Measurements from ENCODE around the gene CHST9.

- TF ChIP-seq CTCF (IDR thresholded peaks at IDR 0.05 in 2 of 3, conservative IDR thresholded peaks at IDR 0.05 in 1 of 3; ENCODE audit: insufficient read depth in 2 of 3, low read depth in 1 of 3, low read length in 3 of 3), result no peak
- TF ChIP-seq, protein P1, sequence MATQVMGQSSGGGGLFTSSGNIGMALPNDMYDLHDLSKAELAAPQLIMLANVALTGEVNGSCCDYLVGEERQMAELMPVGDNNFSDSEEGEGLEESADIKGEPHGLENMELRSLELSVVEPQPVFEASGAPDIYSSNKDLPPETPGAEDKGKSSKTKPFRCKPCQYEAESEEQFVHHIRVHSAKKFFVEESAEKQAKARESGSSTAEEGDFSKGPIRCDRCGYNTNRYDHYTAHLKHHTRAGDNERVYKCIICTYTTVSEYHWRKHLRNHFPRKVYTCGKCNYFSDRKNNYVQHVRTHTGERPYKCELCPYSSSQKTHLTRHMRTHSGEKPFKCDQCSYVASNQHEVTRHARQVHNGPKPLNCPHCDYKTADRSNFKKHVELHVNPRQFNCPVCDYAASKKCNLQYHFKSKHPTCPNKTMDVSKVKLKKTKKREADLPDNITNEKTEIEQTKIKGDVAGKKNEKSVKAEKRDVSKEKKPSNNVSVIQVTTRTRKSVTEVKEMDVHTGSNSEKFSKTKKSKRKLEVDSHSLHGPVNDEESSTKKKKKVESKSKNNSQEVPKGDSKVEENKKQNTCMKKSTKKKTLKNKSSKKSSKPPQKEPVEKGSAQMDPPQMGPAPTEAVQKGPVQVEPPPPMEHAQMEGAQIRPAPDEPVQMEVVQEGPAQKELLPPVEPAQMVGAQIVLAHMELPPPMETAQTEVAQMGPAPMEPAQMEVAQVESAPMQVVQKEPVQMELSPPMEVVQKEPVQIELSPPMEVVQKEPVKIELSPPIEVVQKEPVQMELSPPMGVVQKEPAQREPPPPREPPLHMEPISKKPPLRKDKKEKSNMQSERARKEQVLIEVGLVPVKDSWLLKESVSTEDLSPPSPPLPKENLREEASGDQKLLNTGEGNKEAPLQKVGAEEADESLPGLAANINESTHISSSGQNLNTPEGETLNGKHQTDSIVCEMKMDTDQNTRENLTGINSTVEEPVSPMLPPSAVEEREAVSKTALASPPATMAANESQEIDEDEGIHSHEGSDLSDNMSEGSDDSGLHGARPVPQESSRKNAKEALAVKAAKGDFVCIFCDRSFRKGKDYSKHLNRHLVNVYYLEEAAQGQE (IDR thresholded peaks at IDR 0.05; ENCODE audit: borderline replicate concordance), result no peak
- TF ChIP-seq, protein P1 (CRISPR knock-in tag; IDR thresholded peaks at IDR 0.05; ENCODE audit: low read depth), result no peak
- no peak for TF ChIP-seq POLR2AphosphoS5 (IDR thresholded peaks at IDR 0.05; ENCODE audit: control insufficient read depth, insufficient read depth, low read depth, low read length)
- no peak for TF ChIP-seq GATAD2B (IDR thresholded peaks at IDR 0.05; ENCODE audit: borderline replicate concordance)
- TF ChIP-seq LCOR (CRISPR knock-in tag; IDR thresholded peaks at IDR 0.05), result no peak
- no peak for TF ChIP-seq MAFF (IDR thresholded peaks at IDR 0.05; ENCODE audit: low read length)
- no peak for TF ChIP-seq SRSF9 (IDR thresholded peaks at IDR 0.05; ENCODE audit: borderline replicate concordance, low read depth, low read length)
These were observed 316.0 kb downstream of the CHST9 start for GRCh38 chr18:26868968-26869586.
